SU-DHL-6 (cell line): ENCODE measurements around the gene HACD4.

Experiments
- EZH2phosphoT487 ChIP-seq: fragments of 200-600 bp; sonication (generic), shearing (Covaris generic); conservative IDR thresholded peaks from 2 replicates; pipeline ENCODE4 v1.6.1; 2018; ENCODE audit warnings: mild to moderate bottlenecking, antibody characterized with exemption, low read length, moderate library complexity, mixed read lengths
- TF ChIP-seq, protein P1 (sequence below): fragments of 200-600 bp; sonication (generic); IDR thresholded peaks from one replicate; pipeline ENCODE4 v1.5.1; 2017; ENCODE audit warnings: antibody characterized with exemption, mild to moderate bottlenecking, low read length, moderate library complexity; ENCODE audit not compliant: insufficient read depth, poor library complexity, severe bottlenecking

DNA sequence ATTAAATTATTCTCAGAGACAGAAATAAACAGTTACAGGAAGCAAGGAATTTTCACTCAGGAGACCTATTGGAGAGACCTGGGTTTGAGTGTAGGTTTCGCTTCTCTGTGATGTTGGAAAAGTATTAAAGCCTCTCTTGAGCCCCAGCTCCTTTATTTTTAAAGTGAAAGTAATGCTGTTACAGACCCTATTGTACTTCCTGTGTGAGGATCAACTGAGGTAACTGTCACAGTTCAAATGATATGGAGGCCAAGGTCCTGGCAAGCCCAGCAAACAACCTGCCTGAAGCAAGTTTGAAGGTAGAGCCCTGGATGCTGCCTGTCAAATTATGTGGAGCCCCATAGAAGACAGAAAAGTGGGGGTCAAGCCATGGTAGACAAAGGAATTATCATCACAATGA, 7.9 kb upstream of the HACD4 start:
- TF ChIP-seq, protein P1, sequence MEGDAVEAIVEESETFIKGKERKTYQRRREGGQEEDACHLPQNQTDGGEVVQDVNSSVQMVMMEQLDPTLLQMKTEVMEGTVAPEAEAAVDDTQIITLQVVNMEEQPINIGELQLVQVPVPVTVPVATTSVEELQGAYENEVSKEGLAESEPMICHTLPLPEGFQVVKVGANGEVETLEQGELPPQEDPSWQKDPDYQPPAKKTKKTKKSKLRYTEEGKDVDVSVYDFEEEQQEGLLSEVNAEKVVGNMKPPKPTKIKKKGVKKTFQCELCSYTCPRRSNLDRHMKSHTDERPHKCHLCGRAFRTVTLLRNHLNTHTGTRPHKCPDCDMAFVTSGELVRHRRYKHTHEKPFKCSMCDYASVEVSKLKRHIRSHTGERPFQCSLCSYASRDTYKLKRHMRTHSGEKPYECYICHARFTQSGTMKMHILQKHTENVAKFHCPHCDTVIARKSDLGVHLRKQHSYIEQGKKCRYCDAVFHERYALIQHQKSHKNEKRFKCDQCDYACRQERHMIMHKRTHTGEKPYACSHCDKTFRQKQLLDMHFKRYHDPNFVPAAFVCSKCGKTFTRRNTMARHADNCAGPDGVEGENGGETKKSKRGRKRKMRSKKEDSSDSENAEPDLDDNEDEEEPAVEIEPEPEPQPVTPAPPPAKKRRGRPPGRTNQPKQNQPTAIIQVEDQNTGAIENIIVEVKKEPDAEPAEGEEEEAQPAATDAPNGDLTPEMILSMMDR: no peak
- no peak for TF ChIP-seq EZH2phosphoT487
